Fibroblast of lung (primary cell): ENCODE results near the gene RBM33.

Experiments
- CTCF ChIP-seq, 2 donors: IDR thresholded peaks in 1 of 2; conservative IDR thresholded peaks in 1 of 2; 1 replicate in 1 of 2; 2 replicates in 1 of 2; pipeline ENCODE4 v1.5.1; 2011 to 2012; ENCODE audit warnings: low read length in 2 of 2, control low read depth in 1 of 2, inconsistent platforms in 1 of 2, low read depth in 1 of 2, mild to moderate bottlenecking in 1 of 2
- EZH2 ChIP-seq: IDR thresholded peaks from 2 replicates; pipeline ENCODE4 v1.5.1; 2012; ENCODE audit warnings: low read length, control low read depth, mild to moderate bottlenecking; ENCODE audit errors: missing control alignments

- no peak for TF ChIP-seq EZH2
- no peak for TF ChIP-seq CTCF (conservative IDR thresholded peaks at IDR 0.05 in 1 of 2, IDR thresholded peaks at IDR 0.05 in 1 of 2; ENCODE audit: low read depth in 1 of 2, low read length in 2 of 2)
These were observed 132.1 kb downstream of the RBM33 start for GRCh38 chr7:155776606-155777005.
